Endothelial cell (in vitro differentiated cells): Measurements from ENCODE around the gene GFAP. TPM values are rescaled to one million over a fixed set of nuclear protein-coding genes. Genes with fewer than 3 reads are reported as not detected.

ENCODE experiments used
- DNase-seq: peaks from one replicate; pipeline ENCODE4 v3.0.0; 2021; ENCODE audit warnings: low spot score
- H3K27ac Mint-ChIP-seq: one replicate; pipeline ENCODE4 v1.8.0; 2021; ENCODE audit warnings: mixed read lengths, inconsistent platforms; ENCODE audit not compliant: unreplicated experiment
- H3K27me3 Mint-ChIP-seq: one replicate; pipeline ENCODE4 v1.8.0; 2021; ENCODE audit warnings: mild to moderate bottlenecking, moderate library complexity, mixed read lengths, inconsistent platforms; ENCODE audit not compliant: unreplicated experiment
- H3K36me3 Mint-ChIP-seq: one replicate; pipeline ENCODE4 v1.8.0; 2021; ENCODE audit warnings: mild to moderate bottlenecking, low read depth, mixed read lengths, inconsistent platforms; ENCODE audit not compliant: unreplicated experiment
- H3K4me1 Mint-ChIP-seq: one replicate; pipeline ENCODE4 v1.8.0; 2021; ENCODE audit warnings: mild to moderate bottlenecking, mixed read lengths, inconsistent platforms; ENCODE audit not compliant: unreplicated experiment
- H3K4me3 Mint-ChIP-seq: one replicate; pipeline ENCODE4 v1.8.0; 2021; ENCODE audit warnings: mild to moderate bottlenecking, mixed read lengths, inconsistent platforms; ENCODE audit not compliant: unreplicated experiment
- H3K9me3 Mint-ChIP-seq: one replicate; pipeline ENCODE4 v1.8.0; 2021; ENCODE audit warnings: mixed read lengths, inconsistent platforms; ENCODE audit not compliant: unreplicated experiment
- total RNA-seq: library from RNA; stranded (reverse); fragmentation: NEBNext Ultra II Directional; extraction: Animal tissue kit (Norgen Biotek cat#: 25700); gene quantifications from one replicate; pipeline ENCODE4 v1.2.1, GENCODE V29; 2021; ENCODE audit not compliant: unreplicated experiment
- TF ChIP-seq, protein P1 (sequence below): fragments of 200-600 bp; sonication (generic); IDR thresholded peaks from one replicate; pipeline ENCODE4 v1.5.0; 2021; ENCODE audit warnings: antibody characterized with exemption; ENCODE audit not compliant: unreplicated experiment

The GFAP gene
- total RNA-seq, 1 donor from 2014 or later, result not detected

DNA sequence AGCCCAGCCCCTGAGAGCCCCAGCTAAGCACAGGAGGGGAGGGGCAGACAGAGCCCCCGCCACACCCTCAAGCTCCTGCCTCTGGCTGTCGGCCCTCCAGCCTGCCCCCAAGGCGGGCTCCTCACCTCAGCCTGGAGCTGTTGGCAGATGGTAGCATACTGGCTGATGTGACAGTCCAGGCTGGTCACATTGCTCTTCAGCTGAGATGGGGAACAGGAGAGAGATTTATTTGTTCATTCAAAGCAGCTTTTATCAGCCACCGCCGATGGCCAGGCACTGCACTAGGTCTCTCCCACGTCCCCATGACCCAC is 17.4 kb upstream of the GFAP start:
- Mint-ChIP-seq H3K4me1 (no peaks in the 10 kb centered on the region), H3K9me3 (no peaks in the 10 kb centered on the region), H3K4me3 (no peak overlapping the region), H3K27ac (no peak overlapping the region), H3K36me3 (peaks cover 9% of the 10 kb centered on the region), H3K27me3 (peaks cover 4% of the 10 kb centered on the region)
- TF ChIP-seq, protein P1, sequence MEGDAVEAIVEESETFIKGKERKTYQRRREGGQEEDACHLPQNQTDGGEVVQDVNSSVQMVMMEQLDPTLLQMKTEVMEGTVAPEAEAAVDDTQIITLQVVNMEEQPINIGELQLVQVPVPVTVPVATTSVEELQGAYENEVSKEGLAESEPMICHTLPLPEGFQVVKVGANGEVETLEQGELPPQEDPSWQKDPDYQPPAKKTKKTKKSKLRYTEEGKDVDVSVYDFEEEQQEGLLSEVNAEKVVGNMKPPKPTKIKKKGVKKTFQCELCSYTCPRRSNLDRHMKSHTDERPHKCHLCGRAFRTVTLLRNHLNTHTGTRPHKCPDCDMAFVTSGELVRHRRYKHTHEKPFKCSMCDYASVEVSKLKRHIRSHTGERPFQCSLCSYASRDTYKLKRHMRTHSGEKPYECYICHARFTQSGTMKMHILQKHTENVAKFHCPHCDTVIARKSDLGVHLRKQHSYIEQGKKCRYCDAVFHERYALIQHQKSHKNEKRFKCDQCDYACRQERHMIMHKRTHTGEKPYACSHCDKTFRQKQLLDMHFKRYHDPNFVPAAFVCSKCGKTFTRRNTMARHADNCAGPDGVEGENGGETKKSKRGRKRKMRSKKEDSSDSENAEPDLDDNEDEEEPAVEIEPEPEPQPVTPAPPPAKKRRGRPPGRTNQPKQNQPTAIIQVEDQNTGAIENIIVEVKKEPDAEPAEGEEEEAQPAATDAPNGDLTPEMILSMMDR, result no peak
- DNase-seq, result no peak

DNA sequence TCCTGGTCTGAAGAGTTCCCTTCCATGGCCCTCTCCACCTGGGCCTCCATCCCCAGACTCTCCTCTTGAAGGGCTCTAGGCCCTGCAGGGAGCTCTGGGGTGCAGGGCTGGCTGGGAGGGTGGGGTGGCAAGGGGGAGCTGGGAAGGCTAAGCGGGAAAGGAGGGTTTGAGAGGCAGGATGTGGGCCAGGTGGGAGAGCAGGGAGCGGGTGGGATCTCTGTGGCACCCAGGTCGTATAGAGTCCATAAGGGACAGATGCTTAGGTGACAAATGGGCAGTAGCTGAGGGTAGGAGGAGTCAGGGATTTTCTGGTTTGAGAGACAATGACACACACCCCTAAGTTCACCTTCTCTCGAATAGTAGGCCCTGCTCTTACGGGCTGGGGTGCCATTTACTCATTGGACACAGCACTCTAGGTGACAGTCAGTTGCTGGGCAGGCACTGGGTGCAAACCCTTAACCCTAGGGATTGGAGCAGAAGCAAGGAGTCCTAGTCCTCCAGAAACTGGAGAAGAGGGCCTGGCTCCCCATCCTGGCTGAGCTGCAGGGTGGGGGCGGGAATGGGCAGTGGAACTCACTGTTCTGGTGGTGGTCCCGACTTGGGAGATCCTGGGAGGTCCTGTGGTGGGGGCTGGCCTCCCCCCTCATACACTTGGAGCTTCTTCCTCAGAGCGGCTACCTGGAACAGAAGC is 16.9 kb upstream of the GFAP start:
- Mint-ChIP-seq H3K36me3 (peaks cover 9% of the 10 kb centered on the region), H3K4me1 (no peaks in the 10 kb centered on the region), H3K9me3 (no peaks in the 10 kb centered on the region), H3K4me3 (no peak overlapping the region), H3K27ac (no peak overlapping the region), H3K27me3 (peaks cover 4% of the 10 kb centered on the region)
- TF ChIP-seq, protein P1, result no peak
- no peak for DNase-seq

DNA sequence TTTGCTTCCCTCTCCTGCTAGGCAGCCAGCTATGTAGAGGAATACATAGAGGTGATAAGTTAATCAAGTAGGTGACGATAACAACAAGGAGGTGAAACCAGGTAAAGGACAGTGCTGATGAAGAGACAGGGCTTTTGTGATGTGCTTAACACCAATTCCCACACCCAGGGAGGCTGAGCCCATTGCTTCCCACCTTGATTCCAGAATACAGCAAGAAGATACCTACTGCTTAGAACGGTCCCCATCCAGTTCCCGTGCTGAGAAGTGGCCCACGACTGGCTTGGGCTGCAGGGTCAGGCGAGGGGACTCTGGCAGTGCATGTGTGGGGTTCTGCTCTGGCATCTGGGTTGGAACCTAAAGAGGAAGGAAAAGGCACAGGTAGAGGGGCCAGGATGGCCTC is 16.1 kb upstream of the GFAP start:
- Mint-ChIP-seq H3K27ac (no peak overlapping the region), H3K4me3 (no peak overlapping the region), H3K36me3 (peaks cover 11% of the 10 kb centered on the region), H3K27me3 (peaks cover 4% of the 10 kb centered on the region), H3K9me3 (no peaks in the 10 kb centered on the region), H3K4me1 (no peaks in the 10 kb centered on the region)
- TF ChIP-seq, protein P1, result no peak
- DNase-seq, result no peak

DNA sequence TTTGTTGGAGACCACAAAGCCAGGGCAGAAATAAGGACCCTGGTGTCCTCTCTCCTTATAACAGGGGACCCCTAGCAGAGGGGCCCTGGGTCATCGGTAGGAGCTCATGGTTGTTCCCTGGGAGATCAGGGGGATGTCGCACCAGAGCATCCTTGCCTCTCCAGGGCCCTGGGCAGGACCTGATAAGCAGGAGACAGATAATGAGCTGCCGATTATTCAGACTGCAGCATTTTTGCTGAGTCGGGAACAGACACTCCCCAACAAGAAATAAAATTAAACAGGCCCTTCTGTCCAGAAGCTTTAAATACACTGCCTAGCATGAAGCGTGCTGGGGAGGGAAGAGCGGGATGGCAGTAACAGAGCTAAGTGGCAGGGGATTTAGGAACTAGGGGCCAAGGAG is 15.4 kb upstream of the GFAP start:
- Mint-ChIP-seq H3K27me3 (peaks cover 4% of the 10 kb centered on the region), H3K4me3 (no peak overlapping the region), H3K27ac (no peak overlapping the region), H3K4me1 (no peaks in the 10 kb centered on the region), H3K36me3 (peaks cover 13% of the 10 kb centered on the region), H3K9me3 (no peaks in the 10 kb centered on the region)
- TF ChIP-seq, protein P1, result no peak
- no peak for DNase-seq

DNA sequence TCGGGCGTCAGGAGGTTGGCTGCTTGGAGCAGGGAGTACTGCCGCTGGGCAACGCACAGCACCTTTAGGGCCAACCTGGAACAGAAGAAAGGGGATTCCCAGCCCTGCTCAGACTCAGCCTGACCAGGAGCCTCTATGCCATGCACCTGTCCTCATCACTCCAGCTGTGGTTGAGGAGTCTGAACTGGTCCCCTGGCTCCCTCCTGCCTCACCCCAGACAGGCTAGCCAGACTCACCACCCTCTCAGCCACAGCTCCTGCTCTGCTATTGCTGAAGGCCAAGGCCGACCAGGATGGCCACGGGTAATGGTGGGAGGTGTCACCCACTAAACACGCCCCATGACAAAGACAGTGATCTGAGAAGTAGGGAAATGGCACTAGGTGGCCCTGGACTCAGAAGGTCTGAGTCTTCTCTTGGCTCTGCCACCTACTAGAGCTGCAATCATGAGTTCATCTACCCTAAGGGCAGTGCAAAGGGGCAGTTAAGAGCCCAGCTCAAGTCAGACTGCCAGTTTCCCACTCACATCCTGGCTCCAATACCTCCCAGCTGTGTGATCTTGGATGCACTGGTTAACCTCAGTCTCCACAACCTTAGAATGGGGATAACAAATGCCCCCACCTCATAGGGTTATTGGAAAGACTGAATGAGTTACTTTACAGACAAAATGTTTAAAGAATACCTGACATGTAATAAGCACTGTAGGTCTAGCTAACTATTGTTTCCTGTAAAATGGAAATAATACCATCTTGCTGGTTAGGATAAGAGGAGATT is 13.8 kb upstream of the GFAP start:
- peaks cover 5% of the 10 kb centered on the region for H3K27me3 Mint-ChIP-seq
- TF ChIP-seq, protein P1, result no peak
- H3K4me3 Mint-ChIP-seq, result no peak overlapping the region
- DNase-seq, result no peak
- peaks cover 13% of the 10 kb centered on the region for H3K36me3 Mint-ChIP-seq
- no peaks in the 10 kb centered on the region for H3K4me1 Mint-ChIP-seq
- no peaks in the 10 kb centered on the region for H3K9me3 Mint-ChIP-seq
- H3K27ac Mint-ChIP-seq, result no peak overlapping the region
